ENCODE measurements around the gene BBS9.

Gene BBS9

DNA sequence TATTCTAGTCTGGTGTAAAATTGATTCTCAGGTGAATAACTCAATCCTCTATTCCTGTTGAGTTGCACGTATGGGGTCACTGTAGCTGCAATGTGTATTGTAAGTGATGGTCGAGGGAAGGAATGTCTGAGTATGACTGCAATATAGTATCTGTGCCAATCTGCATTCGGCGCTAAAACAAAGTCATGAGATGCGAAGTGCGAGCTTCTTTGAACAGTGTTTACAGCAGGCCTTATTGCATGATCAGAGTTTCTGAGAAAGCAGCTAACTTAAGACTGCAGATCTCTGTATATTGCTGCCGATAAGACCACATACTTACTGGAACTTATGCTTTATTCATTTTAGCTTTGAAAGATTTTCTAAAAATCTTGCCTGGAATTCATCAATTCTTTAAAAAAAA lies 434.3 kb downstream of the BBS9 start:
- DNase-seq: no peak

DNA sequence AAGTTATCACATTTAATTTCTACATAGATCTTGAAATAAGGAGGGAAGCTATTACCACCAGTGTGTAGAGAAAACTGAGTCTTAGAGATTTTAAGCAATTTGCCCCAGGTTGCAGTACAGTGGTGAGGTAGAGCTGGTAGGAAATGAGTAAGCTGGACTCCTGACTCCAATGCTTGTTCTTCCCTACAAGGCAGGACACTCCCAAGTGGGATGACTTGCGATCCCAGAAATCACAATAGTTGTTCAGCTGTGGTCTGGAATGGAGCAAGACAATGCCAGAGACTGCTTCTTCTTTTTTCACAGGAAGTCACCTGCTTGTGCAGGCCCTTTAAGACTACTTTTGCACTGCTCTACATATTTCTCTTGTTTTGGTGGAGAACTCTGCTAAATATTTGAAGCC lies 448.8 kb downstream of the BBS9 start:
- no peak for DNase-seq

DNA sequence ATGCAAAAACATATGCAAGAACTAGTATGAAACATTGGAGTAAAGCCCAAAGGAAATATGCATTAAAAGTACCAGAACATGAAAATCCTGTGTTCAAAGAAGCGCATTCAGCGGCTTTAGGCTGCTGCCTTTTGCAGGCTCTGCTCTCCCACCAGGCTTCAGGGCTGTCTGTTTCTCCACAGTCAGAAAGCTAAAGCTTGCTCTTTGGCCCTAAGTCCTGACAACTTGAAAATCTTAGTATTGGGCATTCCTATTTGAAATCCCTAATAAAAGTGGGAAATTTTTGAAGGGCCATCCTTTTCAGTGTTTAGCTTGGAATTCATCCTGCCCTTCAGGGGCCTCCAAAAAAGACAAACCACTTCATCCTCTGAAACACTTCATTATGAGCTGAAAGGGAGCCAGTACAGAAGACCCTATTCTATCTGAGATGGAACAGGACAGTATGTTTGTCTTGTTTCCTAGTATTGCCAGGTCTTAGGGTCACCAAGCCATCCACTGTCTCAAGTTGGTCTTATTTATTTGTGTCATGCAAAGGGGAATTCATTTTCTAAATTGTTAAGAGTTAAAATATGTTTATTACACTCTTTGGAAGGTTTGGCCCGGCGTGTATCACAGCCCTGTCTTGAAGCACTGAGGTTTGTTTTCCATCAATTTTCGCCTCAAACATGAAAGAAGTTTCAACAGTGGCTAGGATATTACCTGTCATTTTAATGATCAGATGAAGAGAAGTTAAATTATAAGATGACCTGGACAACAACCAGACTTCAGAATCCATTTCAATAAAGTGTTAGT lies 449.7 kb downstream of the BBS9 start:
- DNase-seq: no peak

DNA sequence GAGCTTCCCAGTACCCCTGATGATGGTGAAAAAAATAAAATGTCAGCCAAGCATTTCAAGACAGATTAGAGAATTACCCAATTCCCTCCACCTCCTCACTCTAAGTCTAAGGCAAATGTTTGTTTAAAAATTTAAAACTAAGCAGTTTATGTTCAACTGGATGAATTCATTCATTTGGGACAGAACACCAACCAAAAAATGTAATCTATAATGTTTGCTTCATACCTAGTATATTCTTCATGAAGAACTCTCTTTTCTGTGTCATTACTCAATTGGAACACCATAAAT lies 450.3 kb downstream of the BBS9 start:
- no peak for DNase-seq

DNA sequence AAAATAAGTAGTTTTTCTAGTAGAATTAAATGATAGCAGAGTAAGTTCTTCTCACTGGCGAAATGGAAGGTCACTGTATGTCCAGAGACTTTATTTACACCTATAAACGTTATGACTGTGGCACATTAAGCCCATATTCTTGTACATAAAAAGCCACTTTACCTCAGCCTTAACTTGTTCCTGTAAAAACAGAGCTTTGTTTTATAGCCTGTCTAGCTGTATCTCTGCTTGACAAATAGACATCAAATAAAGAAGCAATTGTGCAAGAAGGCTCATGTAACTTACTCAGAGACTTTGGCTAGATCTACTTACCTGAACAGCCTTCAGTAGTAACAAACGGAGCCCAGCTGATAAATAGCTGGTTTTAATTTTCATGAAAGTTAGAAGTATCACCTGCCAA lies 451.9 kb downstream of the BBS9 start:
- DNase-seq: no peak

DNA sequence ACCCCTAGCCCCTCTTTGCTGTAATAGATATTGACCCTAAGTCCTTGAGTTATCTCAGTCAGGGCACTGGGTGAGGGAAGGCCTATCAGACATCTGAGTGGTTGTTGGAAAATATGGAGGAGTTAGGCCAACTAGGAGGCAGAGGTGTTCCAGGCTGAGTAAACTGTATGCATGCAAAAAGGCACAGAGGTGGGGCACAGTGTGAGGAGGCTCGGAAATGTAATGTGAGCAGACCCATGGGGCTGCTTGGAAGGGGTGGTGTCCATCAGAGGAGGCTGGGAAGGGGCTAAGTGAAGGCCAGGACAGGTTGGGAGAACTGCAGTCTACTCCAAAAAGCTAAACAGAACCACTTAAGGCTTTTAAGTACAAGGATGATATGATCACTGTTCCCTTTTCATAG lies 452.7 kb downstream of the BBS9 start:
- no peak for DNase-seq

DNA sequence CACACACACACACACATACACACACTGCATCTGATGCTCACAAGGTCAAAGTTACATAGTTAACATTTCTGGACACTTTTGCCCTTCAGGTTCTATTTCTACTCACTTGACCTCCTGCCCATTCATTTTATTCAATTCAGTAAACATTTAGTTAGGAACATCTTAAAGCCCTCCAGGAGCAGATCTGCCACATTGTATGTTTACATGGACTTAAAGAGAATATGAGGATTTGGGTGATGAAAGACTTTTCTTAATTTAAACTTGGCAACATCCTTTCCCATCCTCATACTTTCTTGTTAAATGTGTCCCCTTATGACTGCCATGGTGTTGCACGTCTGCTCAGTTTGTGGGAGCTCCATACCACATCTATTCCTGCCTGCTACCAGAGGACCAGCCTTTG lies 453.2 kb downstream of the BBS9 start:
- no peak for DNase-seq

DNA sequence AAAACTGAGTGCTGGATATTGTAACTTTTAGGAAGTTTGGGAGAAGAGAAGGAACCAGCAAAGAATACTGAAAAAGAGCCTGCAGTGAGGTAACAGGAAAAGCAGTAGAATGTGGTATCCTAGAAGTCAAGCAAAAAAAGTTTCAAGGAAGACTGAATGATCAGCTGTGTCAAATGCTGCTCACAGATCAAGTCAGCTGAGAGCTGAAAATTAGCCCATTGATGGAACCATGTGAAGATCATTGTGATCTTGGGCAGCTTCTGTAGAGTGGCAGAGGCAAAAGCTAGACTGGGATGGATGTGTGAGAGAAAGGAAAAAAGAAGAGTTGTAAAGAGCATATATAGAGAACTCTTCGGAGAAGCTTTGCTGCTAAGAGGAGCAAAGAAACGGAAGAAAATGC lies 460.5 kb downstream of the BBS9 start:
- DNase-seq: no peak

DNA sequence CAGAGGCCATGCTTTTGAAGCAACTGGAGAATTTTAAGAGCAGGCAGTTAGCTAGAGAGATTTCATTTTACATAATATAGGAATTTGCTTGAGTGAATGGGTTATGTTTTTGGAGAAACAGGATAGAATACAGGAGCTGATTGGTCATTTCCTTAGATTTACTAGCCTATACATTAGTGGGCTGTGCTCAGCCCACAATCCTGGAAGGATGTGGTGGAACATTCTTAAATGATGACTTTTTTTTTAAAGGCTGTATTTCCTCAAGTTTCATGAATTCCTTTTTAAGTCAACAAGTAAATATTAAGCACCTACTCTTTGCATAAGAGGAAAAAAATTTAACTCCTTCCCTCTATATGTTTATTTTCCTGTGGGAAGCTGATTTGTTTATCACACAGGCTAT lies 461.6 kb downstream of the BBS9 start:
- no peak for DNase-seq

DNA sequence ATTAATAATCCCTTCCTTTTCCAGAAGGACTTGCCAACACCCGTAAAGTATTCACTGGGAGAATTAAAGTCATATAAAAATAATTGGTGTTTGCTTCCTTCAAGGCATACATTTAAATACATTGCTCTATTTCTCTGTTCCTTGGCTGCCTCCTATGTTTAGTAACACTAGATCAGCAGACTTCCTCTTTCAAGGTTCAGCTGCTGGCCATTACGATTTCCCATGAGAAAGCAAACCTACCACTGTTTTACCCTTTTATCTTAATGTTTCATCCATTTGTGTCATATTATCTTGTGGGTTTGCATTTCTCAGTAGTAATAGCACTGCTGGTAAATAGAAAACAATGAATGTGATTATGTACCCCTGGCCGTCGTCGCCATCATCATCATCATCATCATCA lies 462.1 kb downstream of the BBS9 start:
- DNase-seq: no peak

DNA sequence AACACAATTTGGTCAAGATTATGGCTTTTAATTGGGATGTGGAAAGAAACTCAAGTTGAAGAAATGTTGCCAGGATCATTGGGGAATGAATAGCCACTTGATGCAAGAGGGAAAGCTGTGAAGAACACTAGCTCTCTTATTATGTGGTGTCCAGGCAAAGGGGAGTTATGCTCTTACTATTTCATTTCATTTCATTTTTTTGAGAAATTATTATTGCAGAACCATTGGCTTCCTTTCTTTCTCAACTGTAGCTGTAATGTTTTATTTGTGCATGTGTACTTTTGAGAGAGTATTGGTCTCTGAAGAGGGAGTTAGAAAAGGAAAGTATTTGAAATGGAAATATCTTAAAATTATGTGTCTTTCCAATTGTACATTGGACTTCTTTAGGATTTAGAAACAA lies 463.4 kb downstream of the BBS9 start:
- DNase-seq: no peak

DNA sequence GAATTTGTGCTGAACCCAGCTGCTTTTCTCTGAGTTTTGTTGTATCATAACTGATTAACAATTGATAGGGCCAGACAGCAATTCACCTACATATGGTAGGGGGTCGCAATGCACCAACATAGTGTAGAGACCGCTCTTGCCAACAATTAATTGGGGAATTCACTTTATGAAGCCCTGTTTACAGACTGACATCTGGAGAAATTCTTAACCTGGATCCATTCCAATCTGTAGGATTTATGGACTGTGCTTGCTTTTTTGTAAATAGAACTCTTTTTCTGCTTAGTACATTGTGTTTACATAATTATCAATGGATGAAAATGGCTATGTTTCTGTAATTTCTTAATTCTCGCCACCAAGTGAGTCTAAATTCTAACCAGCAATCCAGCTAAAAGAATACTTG lies 464.2 kb downstream of the BBS9 start:
- peak; percentile 43 for DNase-seq

DNA sequence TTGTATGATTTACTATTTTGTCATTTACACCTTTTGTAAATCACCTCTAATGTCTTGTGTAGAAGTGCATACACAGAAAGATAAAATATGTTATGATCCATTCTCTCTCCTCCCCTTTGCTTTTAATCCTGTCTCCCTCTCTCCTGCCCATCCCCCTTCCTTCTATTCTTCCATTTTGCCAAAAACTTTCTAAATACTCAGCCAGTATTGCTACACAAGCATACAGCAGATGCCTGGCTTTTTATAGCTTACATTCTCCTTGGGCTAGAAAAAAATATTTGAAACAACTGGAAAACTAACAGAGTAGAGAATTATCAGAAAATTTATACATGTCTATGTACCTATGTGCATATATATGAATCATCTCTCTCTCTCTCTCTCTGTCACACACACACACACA lies 467.3 kb downstream of the BBS9 start:
- no peak for DNase-seq

DNA sequence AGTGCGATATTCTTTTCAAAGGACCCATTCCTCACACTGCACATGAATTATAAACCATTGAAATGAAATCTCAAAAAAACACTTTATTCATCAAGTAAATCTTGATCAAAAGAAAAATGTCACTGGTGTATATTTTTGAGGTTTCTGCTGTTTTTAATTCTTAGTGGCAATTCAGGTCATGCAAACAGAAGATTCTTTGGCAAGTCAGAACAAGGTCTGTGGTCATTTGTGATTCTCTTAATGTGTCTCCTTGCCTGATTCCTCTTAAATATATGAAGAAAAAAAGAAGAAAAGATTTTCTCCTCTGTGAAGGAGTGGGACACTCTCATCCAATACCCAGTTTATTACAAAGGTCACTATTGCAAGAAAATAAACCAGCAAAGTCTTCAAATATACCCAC lies 467.8 kb downstream of the BBS9 start:
- no peak for DNase-seq

DNA sequence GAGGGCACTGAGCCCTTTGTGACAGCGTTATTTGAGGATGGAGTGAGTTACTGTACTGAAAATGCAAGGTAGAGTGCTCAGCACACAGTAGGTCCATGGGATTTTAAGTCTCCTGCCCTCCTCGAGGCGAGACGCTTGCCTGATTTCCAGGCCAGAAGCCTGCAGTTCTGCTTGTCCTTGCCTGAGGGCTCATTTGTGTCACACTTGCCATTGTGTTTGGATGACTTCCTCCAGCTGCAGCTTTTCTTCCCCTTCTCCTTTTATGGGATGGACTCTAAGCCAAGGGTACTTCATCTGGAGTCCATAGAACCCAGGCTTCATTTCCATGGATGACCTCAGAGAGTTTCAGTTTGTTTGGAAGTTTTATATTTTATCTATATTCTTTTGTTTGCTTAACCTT lies 471.7 kb downstream of the BBS9 start:
- no peak for DNase-seq

DNA sequence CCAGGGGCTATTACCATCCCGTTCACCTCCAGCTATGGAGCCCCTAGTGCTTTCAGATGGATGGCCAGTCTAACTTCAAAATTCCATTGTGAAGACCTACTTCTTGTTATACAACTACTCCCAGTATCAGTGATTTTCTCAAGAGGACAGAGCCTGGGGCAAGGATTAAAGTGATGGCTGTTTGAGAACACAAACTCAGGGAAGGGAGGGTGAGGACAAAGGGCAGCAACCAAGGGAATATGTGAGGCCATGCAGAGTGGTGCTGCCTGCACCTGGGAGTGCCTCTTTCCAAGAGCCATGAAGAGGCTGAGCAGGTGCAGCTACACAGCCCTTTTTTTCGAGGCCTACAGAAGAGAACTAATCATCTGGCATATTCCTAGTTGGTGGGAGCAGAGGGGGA lies 472.5 kb downstream of the BBS9 start:
- DNase-seq: no peak

DNA sequence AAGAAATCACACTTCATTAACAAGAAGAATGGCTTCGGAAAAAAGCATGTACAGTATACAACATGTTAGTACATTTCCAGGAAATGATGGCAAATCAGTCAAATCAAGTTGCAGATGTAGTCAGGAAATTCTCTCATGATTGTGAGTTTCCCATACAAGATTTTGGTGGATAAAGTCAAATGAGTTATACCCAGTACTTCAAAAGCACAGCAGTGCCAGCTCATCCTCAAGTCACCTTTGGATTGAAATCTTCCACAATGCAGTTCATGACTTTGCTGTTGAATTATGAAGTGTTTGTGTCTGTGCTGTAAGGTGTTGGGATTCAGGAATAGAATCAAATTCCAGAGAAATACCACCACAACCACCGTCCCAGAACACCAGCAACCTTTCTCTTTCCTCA lies 474.7 kb downstream of the BBS9 start:
- no peak for DNase-seq

DNA sequence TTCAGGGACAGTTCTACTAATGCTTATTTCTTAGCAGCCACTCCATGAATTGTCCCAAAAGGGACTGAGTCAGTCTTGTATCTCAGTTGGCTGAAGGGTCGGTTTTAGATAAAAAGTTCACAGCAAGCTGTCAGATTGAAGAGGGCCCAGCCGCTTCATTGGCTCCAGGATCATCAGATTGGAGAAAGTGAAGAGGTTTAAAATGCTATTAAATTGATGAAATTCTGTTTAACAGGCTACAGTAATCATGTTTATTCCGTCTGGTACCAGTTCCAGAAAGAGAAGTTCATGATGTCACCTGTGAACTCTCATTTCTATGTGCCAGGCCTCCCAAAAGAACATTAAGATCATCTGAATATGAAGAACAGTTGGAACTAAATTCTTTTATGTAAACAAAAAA lies 481.6 kb downstream of the BBS9 start:
- no peak for DNase-seq

DNA sequence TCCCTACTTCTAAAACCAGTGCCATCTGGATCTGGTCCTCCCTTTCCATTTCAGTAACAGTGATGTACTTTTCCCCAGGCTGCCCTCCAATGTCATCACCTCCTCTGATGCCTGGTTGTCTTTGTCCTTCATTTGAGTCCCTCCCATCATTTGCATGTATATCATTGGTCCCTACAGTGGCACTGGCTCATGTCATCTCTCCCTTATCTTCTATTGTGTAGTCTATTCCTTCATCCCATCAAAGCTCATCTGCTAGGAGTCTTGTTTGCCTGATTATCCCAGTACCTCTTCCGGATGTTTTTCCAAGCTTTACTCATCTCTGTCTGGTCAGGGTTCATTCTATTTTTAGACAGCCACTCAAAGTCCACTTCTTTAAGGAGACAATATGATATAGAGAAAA lies 483.1 kb downstream of the BBS9 start:
- no peak for DNase-seq

DNA sequence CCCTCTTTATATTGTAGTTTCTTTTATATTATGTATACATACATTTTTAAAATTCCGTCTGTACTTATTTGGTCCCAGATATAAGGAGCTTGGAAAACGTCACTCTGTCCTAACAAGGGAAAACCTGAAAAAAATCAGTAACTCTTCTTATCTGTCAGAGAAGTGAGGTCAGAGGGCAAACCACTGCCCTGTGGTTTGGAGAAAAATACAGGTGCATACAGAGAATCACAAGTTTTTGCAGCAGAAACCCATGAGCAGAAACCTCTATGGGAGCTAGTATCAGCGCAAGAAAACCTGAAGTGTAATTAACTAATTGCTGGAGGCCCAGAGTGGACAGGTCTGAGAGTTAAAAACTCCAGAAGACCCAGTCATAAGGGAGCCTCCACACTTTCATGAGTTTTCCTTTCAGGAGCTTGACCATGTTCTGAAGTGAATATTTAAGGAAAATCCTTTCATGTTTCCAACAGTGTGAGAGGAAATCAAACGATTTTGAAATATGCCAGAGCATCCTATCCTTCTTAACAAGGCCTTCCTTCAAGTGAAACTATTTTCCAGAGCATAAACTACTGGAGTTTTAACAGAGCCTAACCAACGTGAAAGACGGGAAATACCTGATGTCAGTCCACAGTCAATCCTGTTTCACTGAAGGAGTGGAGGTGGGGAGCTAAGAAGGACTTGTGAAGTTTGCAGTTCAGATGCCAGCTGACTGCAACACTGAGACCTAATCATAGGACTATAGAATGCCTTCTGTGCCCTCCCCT lies 485.2 kb downstream of the BBS9 start:
- no peak for DNase-seq

DNA sequence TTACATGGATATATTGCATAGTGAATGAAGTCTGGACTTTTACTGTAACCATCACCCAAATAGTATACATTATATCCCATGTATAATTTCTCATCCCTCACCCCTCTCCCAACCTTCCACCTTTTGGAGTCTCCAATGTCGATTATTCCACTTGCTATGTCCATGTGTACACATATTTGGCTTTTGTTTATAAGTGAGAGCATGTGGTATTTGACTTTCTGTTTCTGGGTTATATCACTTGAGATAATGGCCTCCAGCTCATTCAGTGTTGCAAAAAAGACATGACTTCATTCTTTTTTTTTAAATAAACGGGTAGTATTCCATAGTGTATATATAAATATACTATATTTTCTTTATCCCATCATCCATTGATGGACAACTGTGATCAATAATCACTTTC lies 487.4 kb downstream of the BBS9 start:
- no peak for DNase-seq

DNA sequence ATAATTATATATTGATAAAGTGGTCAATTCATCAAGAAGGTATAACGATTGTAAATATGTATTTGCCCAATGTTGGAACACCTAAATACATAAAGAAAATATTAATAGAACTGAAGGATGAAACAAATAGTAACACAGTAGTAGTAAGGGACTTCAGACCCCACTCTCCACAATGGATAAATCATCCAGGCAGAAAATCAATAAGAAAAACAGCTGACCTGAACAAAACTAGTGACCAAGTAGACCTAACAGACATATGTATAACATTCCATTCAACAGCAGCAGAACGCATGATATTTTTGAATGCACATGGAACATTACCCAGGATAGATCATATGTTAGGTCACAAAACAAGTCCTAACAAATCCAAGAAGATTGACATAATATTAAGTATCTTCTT lies 489.9 kb downstream of the BBS9 start:
- no peak for DNase-seq

DNA sequence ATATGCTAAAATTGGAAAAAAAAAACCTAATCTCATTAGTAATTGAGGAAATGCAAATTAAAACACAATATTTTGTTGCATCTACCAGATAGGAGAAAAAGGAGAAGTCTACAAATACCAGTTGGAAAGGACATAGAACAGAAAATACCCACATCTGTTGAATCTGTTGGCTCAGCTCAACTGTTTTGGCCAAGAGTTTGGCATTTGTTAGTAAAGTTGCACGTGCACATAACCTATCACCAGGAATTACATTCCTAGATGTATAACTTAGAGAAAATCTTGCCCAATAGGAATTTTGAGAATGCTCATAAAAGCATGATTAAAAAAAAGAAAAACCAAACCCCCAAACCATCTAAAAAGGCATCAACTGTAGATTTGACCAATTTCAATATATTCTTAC lies 493.9 kb downstream of the BBS9 start:
- no peak for DNase-seq

DNA sequence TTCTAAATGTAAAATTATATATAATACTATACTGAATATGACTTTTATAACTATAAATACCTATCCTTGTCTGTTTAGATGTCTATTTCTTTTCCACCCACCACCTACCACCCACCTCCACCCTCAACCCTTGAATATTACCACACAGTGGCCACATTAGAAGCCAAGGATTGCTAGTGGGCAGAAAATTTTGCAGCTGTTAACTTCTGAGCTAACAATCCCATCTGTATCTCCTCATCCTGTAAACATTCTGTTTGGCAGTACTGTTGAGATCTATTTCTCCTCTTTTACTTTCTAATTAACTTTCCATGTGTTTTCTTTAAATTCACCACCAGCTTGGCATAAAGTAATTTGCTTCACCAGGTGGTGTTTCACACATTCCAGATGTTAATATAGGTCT lies 494.9 kb downstream of the BBS9 start:
- no peak for DNase-seq

DNA sequence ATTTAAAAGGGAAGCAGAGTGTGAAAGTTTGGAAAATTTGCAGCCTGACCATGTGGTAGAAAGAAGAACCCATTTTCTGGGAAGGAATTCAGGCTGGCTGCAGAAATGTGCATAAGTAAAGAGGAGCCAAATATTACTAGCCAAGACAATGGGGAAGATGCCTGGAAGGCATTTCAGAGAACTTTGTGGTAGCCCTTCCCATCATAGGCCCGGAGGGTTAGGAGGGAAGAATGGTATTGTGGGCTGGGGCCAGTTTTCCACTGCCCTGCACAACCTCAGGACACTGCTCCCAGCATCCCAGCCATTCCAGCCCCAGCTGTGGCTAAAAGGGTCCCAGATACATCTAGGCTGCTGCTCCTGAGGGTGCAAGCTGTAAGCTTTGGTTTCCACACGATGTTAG lies 497.5 kb downstream of the BBS9 start:
- DNase-seq: no peak

Measured in NCI-H1105 (cell line).